ENCODE results near the gene THRB. TPM values are rescaled to one million over a fixed set of nuclear protein-coding genes. Genes with fewer than 3 reads are reported as not detected.

The THRB gene
- total and polyA plus RNA-seq, 4 experiments from 2014 or later = 0.03 TPM; not detected in 3

DNA sequence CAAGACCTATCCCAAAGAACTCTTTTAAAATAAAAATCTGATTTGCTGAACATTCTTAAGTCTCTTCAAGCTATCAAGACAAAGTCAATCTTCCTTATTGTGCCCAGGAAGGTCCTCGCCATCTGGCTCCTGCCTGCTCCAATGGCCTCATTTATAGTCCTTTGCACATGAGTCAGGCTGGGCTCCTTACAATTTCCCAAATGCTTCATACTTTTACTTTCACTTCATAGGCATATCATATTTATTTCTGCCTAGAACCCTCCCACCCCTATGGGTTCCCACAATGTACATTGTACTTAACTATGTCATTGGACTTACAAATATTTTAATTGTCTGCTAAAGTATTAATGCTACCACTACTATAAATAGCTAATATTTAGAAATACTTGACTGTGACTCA lies 9.1 kb downstream of the THRB start:
- Histone ChIP-seq H3K27me3 (ENCODE audit: insufficient read depth, low read length) (no peaks in the 10 kb centered on the region), H3K36me3 (ENCODE audit: insufficient read depth, low read length) (no peaks in the 10 kb centered on the region), H3K4me1 (ENCODE audit: insufficient read depth, low read length) (no peaks in the 10 kb centered on the region), H3K27ac (ENCODE audit: low read depth, low read length) (no peak overlapping the region), H3K4me3 (ENCODE audit: low read length in 2 of 2) (no peak overlapping the region), H3K9me3 (ENCODE audit: control insufficient read depth in 1 of 2, low read length in 2 of 2) (no peaks in the 10 kb centered on the region)
- DNase-seq = no peak
- intact Hi-C loops (cut with micrococcal nuclease) = no loop called here
- Mint-ChIP-seq H3K9me3 (peaks cover 0 to 4% (median 0%) of the 10 kb centered on the region in 8 donors), H3K4me3 (peak overlapping the region in 1 of 8 donors; percentile 13), H3K36me3 (no peaks in the 10 kb centered on the region), H3K27ac (no peak overlapping the region), H3K4me1 (no peaks in the 10 kb centered on the region), H3K27me3 (peaks cover 0 to 3% of the 10 kb centered on the region in 2 donors)
- POLR2A ChIA-PET (ENCODE audit: partially characterized antibody) = no interaction called here
- CTCF ChIA-PET (ENCODE audit: partially characterized antibody) = no interaction called here

DNA sequence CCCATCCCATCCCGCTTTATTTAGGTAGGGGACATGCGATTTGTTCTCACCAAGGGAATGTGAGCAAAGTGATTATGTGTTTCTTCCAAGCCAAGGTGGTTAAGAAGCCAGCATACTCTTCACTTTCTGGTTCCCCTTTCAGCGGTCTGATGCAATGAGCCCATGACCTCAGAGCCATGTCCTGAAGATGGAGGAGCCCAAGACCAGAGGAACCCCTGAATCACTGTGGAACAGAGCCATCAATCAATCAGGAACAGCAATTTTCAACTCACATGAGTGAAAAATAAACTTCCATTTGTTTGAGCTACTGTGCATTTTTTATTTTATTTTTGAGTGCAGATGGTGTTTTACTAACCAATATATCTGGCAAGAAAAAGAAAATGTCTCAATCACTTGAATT lies 10.8 kb downstream of the THRB start:
- Mint-ChIP-seq H3K4me1 (no peaks in the 10 kb centered on the region), H3K36me3 (no peaks in the 10 kb centered on the region), H3K4me3 (no peak overlapping the region), H3K27me3 (peaks cover 0 to 3% of the 10 kb centered on the region in 2 donors), H3K27ac (no peak overlapping the region), H3K9me3 (peaks cover 0 to 2% (median 0%) of the 10 kb centered on the region in 8 donors)
- CTCF ChIA-PET (ENCODE audit: partially characterized antibody) = no interaction called here
- intact Hi-C loops (cut with micrococcal nuclease) = no loop called here
- Histone ChIP-seq H3K36me3 (ENCODE audit: insufficient read depth, low read length) (no peaks in the 10 kb centered on the region), H3K9me3 (ENCODE audit: control insufficient read depth in 1 of 2, low read length in 2 of 2) (no peaks in the 10 kb centered on the region), H3K4me1 (ENCODE audit: insufficient read depth, low read length) (no peaks in the 10 kb centered on the region), H3K4me3 (ENCODE audit: low read length in 2 of 2) (no peak overlapping the region), H3K27me3 (ENCODE audit: insufficient read depth, low read length) (no peaks in the 10 kb centered on the region), H3K27ac (ENCODE audit: low read depth, low read length) (no peak overlapping the region)
- POLR2A ChIA-PET (ENCODE audit: partially characterized antibody) = no interaction called here
- DNase-seq = no peak

DNA sequence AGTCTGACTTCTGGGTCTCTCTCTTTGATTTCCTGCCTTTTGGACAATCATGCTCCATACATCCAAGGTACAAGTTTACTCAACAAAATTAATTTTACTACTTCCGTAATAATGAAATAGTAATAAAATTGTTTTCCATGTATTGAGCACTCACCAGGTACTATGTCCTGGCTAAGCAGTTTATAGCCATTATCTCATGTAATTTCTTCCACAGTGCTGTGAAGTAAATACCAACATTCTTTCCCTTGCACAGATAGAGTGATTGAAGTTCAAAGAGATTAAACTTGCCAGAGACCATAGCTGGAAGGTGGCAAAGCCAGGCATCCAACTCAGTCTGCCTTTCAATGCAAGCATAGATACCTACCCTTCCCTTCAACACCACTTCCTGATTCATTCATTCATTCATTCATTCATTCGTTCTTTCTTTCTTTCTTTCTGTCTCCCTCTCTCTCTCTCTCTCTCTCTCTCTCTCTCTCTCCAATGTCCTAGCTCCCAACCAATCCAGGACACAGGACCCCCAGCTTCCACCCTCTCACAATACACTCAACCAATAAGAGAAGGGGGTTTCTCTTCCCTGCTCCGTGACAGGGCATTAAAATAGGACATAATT lies 12.4 kb downstream of the THRB start:
- intact Hi-C loops (cut with micrococcal nuclease) = no loop called here
- CTCF ChIA-PET (ENCODE audit: partially characterized antibody) = no interaction called here

GRCh38 chr3:24481193-24481592 lies 13.5 kb downstream of the THRB start:
- no peaks in the 10 kb centered on the region for H3K36me3 ChIP-seq (ENCODE audit: insufficient read depth, low read length)
- no peak overlapping the region for H3K4me3 Mint-ChIP-seq
- H3K9me3 ChIP-seq (ENCODE audit: control insufficient read depth in 1 of 2, low read length in 2 of 2) = no peaks in the 10 kb centered on the region
- no peaks in the 10 kb centered on the region for H3K27me3 ChIP-seq (ENCODE audit: insufficient read depth, low read length)
- no peak overlapping the region for H3K27ac Mint-ChIP-seq
- DNase-seq = no peak
- ChIA-PET CTCF (ENCODE audit: partially characterized antibody) (no interaction called here), POLR2A (ENCODE audit: partially characterized antibody) (no interaction called here)
- H3K4me1 Mint-ChIP-seq = no peaks in the 10 kb centered on the region
- no peaks in the 10 kb centered on the region for H3K36me3 Mint-ChIP-seq
- H3K9me3 Mint-ChIP-seq = peaks cover 0 to 6% (median 1%) of the 10 kb centered on the region in 8 donors
- H3K27ac ChIP-seq (ENCODE audit: low read depth, low read length) = no peak overlapping the region
- intact Hi-C loops (cut with micrococcal nuclease) = no loop called here
- H3K4me1 ChIP-seq (ENCODE audit: insufficient read depth, low read length) = no peaks in the 10 kb centered on the region
- H3K27me3 Mint-ChIP-seq = peaks cover 0 to 4% of the 10 kb centered on the region in 2 donors
- no peak overlapping the region for H3K4me3 ChIP-seq (ENCODE audit: low read length in 2 of 2)

More for the DNA sequence above, 12.4 kb downstream of the THRB start:
- no peaks in the 10 kb centered on the region for H3K27me3 ChIP-seq (ENCODE audit: insufficient read depth, low read length)
- no peaks in the 10 kb centered on the region for H3K4me1 ChIP-seq (ENCODE audit: insufficient read depth, low read length)
- Mint-ChIP-seq H3K4me1 (no peaks in the 10 kb centered on the region), H3K27ac (no peak overlapping the region), H3K27me3 (peaks cover 0 to 4% of the 10 kb centered on the region in 2 donors), H3K4me3 (no peak overlapping the region), H3K9me3 (peaks cover 0 to 6% (median 1%) of the 10 kb centered on the region in 8 donors), H3K36me3 (no peaks in the 10 kb centered on the region)
- H3K36me3 ChIP-seq (ENCODE audit: insufficient read depth, low read length) = no peaks in the 10 kb centered on the region
- H3K27ac ChIP-seq (ENCODE audit: low read depth, low read length) = no peak overlapping the region
- H3K4me3 ChIP-seq (ENCODE audit: low read length in 2 of 2) = no peak overlapping the region
- POLR2A ChIA-PET (ENCODE audit: partially characterized antibody) = no interaction called here
- no peaks in the 10 kb centered on the region for H3K9me3 ChIP-seq (ENCODE audit: control insufficient read depth in 1 of 2, low read length in 2 of 2)
- DNase-seq = no peak

GRCh38 chr3:24480497-24480896 lies 14.2 kb downstream of the THRB start:
- no peak overlapping the region for H3K27ac ChIP-seq (ENCODE audit: low read depth, low read length)
- no peak for DNase-seq
- no peaks in the 10 kb centered on the region for H3K9me3 ChIP-seq (ENCODE audit: control insufficient read depth in 1 of 2, low read length in 2 of 2)
- H3K4me1 ChIP-seq (ENCODE audit: insufficient read depth, low read length) = no peaks in the 10 kb centered on the region
- H3K4me1 Mint-ChIP-seq = no peaks in the 10 kb centered on the region
- peaks cover 0 to 1% of the 10 kb centered on the region in 2 donors for H3K27me3 Mint-ChIP-seq
- H3K27ac Mint-ChIP-seq = no peak overlapping the region
- H3K27me3 ChIP-seq (ENCODE audit: insufficient read depth, low read length) = no peaks in the 10 kb centered on the region
- H3K9me3 Mint-ChIP-seq = peaks cover 0 to 6% (median 1%) of the 10 kb centered on the region in 8 donors
- no peak overlapping the region for H3K4me3 ChIP-seq (ENCODE audit: low read length in 2 of 2)
- no peak overlapping the region for H3K4me3 Mint-ChIP-seq
- H3K36me3 Mint-ChIP-seq = no peaks in the 10 kb centered on the region
- intact Hi-C loops (cut with micrococcal nuclease) = no loop called here
- no peaks in the 10 kb centered on the region for H3K36me3 ChIP-seq (ENCODE audit: insufficient read depth, low read length)
- ChIA-PET POLR2A (ENCODE audit: partially characterized antibody) (no interaction called here), CTCF (ENCODE audit: partially characterized antibody) (no interaction called here)

DNA sequence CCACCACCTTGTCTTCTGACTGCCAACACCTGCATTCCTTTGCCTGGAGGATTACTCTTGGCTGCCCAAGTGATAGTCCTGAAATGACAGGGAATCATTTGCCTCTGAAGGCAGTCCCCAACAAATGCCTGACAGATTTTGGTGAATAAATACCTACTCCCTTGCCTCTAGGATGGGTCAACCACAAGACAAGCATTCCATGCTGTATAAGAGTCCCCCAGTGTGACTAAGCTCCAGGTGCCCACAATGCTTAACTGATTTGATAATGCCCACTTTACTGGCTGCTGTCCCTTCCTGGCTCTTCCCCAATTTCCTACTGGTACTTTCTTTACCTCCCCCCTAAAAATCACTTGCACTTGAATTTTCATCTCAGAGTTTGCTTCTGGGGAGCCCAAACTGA lies 14.8 kb downstream of the THRB start:
- H3K36me3 ChIP-seq (ENCODE audit: insufficient read depth, low read length) = no peaks in the 10 kb centered on the region
- Mint-ChIP-seq H3K27me3 (peaks cover 0 to 1% of the 10 kb centered on the region in 2 donors), H3K36me3 (no peaks in the 10 kb centered on the region), H3K27ac (no peak overlapping the region), H3K9me3 (peaks cover 0 to 6% (median under 1%) of the 10 kb centered on the region in 8 donors), H3K4me1 (no peaks in the 10 kb centered on the region), H3K4me3 (no peak overlapping the region)
- H3K27me3 ChIP-seq (ENCODE audit: insufficient read depth, low read length) = no peaks in the 10 kb centered on the region
- no peaks in the 10 kb centered on the region for H3K9me3 ChIP-seq (ENCODE audit: control insufficient read depth in 1 of 2, low read length in 2 of 2)
- H3K27ac ChIP-seq (ENCODE audit: low read depth, low read length) = no peak overlapping the region
- H3K4me3 ChIP-seq (ENCODE audit: low read length in 2 of 2) = no peak overlapping the region
- intact Hi-C loops (cut with micrococcal nuclease) = no loop called here
- DNase-seq = no peak
- ChIA-PET POLR2A (ENCODE audit: partially characterized antibody) (no interaction called here), CTCF (ENCODE audit: partially characterized antibody) (no interaction called here)
- no peaks in the 10 kb centered on the region for H3K4me1 ChIP-seq (ENCODE audit: insufficient read depth, low read length)

DNA sequence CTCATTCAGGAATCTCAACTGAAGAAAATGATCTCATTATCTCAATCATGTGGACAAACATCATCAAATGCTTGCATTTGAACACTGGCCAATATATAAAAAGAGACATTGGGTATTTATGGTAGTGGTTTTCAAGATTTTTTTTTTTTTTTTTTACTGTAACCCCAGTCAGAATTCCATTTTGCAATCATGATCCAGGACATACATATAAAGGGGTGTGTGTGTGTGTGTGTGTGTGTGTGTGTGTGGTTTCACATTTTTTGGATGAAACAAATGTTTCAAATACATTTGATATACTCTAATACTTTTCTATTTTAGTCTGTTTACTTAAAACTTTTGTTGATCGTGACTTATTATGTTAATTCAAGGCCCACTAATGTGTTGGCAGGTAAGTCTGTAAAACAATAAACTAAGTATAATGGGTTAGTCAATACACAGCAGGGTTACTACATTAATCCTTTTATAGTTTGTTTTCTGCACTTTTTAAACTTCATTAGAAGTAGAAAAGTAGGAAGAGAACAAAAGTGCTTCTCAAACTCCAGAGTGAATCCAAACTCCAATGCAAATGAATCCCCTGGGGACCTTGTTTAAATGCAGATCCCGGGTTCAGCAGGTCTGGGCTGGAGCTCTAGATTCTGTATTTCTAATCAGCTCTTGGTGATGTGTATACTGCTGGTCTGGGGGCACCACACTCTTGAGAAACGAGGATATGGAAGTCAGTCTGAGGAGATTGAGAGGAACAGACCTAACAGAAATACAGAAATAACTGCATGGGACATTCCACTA lies 17.6 kb downstream of the THRB start:
- Mint-ChIP-seq H3K27ac (no peak overlapping the region), H3K9me3 (peaks cover 0 to 9% (median under 1%) of the 10 kb centered on the region in 8 donors), H3K36me3 (no peaks in the 10 kb centered on the region), H3K27me3 (peaks cover 0 to 1% of the 10 kb centered on the region in 2 donors), H3K4me3 (no peak overlapping the region), H3K4me1 (no peaks in the 10 kb centered on the region)
- ChIA-PET POLR2A (ENCODE audit: partially characterized antibody) (no interaction called here), CTCF (ENCODE audit: partially characterized antibody) (no interaction called here)
- H3K36me3 ChIP-seq (ENCODE audit: insufficient read depth, low read length) = no peaks in the 10 kb centered on the region
- no peak overlapping the region for H3K4me3 ChIP-seq (ENCODE audit: low read length in 2 of 2)
- H3K27ac ChIP-seq (ENCODE audit: low read depth, low read length) = no peak overlapping the region
- no peaks in the 10 kb centered on the region for H3K4me1 ChIP-seq (ENCODE audit: insufficient read depth, low read length)
- intact Hi-C loops (cut with micrococcal nuclease) = no loop called here
- no peak for DNase-seq
- H3K27me3 ChIP-seq (ENCODE audit: insufficient read depth, low read length) = no peaks in the 10 kb centered on the region
- H3K9me3 ChIP-seq (ENCODE audit: control insufficient read depth in 1 of 2, low read length in 2 of 2) = no peaks in the 10 kb centered on the region

Data from CD4-positive, alpha-beta memory T cell (primary cell).